Measurements from ENCODE around the gene CCNQ.

DNA sequence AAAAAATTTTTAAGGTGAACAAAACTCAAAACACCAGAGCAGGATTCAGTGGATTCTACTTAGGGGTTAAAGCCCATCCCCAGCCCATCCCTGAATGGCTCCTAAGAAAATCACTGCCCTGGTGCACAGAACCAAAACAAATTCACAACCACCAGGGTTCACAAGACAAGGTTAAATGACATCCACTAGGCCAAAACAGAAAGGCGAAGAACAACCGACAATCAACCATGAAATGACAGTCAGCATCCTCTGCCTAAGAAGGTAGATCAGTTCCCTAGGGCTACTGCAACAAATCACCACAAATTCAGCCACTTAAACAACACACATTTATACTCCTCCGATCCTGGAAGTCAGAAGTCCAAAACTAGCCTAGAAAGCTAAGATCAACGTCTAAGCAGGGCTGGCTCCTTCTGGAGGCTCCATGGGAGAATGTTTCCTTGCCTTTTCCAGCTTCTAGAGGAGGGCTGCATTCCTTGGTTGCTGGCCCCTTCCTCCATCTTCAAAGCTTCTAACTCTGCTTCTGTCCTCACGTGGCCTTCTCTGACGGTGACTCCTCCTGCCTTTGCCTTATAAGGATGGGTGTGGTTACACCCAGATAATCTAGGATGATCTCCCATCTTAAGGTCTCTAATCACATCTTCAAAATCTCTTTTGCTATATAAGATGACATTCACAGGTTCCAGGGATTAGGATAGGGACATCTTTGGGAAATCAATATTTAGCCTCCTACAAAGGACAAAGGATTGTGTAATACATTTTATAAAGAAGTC lies 1.8 kb downstream of the CCNQ start:
- TF ChIP-seq, protein P1, sequence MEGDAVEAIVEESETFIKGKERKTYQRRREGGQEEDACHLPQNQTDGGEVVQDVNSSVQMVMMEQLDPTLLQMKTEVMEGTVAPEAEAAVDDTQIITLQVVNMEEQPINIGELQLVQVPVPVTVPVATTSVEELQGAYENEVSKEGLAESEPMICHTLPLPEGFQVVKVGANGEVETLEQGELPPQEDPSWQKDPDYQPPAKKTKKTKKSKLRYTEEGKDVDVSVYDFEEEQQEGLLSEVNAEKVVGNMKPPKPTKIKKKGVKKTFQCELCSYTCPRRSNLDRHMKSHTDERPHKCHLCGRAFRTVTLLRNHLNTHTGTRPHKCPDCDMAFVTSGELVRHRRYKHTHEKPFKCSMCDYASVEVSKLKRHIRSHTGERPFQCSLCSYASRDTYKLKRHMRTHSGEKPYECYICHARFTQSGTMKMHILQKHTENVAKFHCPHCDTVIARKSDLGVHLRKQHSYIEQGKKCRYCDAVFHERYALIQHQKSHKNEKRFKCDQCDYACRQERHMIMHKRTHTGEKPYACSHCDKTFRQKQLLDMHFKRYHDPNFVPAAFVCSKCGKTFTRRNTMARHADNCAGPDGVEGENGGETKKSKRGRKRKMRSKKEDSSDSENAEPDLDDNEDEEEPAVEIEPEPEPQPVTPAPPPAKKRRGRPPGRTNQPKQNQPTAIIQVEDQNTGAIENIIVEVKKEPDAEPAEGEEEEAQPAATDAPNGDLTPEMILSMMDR (IDR thresholded peaks at IDR 0.05; ENCODE audit: low read depth, low read length, missing input control): no peak
- TF ChIP-seq GABPA (IDR thresholded peaks at IDR 0.05 in 1 of 2, conservative IDR thresholded peaks at IDR 0.05 in 1 of 2) (no peak), FOXA1 (IDR thresholded peaks at IDR 0.05) (no peak), HNF4A (conservative IDR thresholded peaks at IDR 0.05) (no peak), SP1 (IDR thresholded peaks at IDR 0.05) (no peak)
- TF ChIP-seq, protein P2, sequence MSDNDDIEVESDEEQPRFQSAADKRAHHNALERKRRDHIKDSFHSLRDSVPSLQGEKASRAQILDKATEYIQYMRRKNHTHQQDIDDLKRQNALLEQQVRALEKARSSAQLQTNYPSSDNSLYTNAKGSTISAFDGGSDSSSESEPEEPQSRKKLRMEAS (IDR thresholded peaks at IDR 0.05): no peak

All from liver (tissue), 3 donors.